ENCODE results near the gene IFFO2. TPM values are rescaled to one million over a fixed set of nuclear protein-coding genes. Genes with fewer than 3 reads are reported as not detected.

The IFFO2 gene
- total and polyA plus RNA-seq, 2 donors (not counting 3 experiments of a cell fraction or from before 2014, with no cell fraction given), result 31.1 to 31.3 TPM

- no peak for FAIRE-seq
- DNase-seq (ENCODE audit: low read depth, low spot score), result no peak
- Histone ChIP-seq H3K27ac (ENCODE audit: insufficient read depth, low read depth, low read length) (no peak overlapping the region), H3K4me1 (ENCODE audit: control insufficient read depth, extremely low read depth, insufficient read depth, low read length) (peaks cover 17% of the 10 kb centered on the region), H3K79me2 (ENCODE audit: control insufficient read depth, insufficient read depth, low read length) (no peaks in the 10 kb centered on the region), H3K4me3 (replicated peaks in 1 of 3; ENCODE audit: insufficient read depth in 1 of 3, low read depth in 1 of 3, low read length in 3 of 3) (no peak overlapping the region), H3K9me1 (replicated peaks; ENCODE audit: control insufficient read depth, extremely low read depth, insufficient read depth, low read length) (no peaks in the 10 kb centered on the region), H2AFZ (ENCODE audit: low read depth, low read length) (no peak overlapping the region), H3K9me3 (replicated peaks; ENCODE audit: control insufficient read depth, insufficient read depth, low read length) (no peaks in the 10 kb centered on the region), H3K9ac (replicated peaks; ENCODE audit: extremely low read depth, insufficient read depth, low read length) (no peak overlapping the region), H3K36me3 (ENCODE audit: control insufficient read depth in 2 of 2, extremely low read depth in 1 of 2, insufficient read depth in 2 of 2, low read length in 2 of 2) (no peaks in the 10 kb centered on the region), H4K20me1 (replicated peaks; ENCODE audit: control insufficient read depth, extremely low read depth, insufficient read depth, low read length) (no peaks in the 10 kb centered on the region), H3K27me3 (ENCODE audit: control insufficient read depth in 2 of 2, insufficient read depth in 2 of 2, low read length in 2 of 2) (no peaks in the 10 kb centered on the region), H3K4me2 (ENCODE audit: insufficient read depth, low read length) (no peak overlapping the region)
- BruUV-seq (replicated peaks), result no TSS peak
- POLR2A ChIA-PET, result no interaction called here
- dilution Hi-C loops (cut with MboI; ENCODE audit: extremely low pct_ligation_motif_present, low sequenced_read_pairs) (no loop called here), intact Hi-C loops (cut with micrococcal nuclease) (no loop called here)
- CTCF ChIA-PET, result no interaction called here
- no peak for TF ChIP-seq JUN (IDR thresholded peaks at IDR 0.05; ENCODE audit: borderline replicate concordance, insufficient read depth, insufficient read length, low read depth)
- TF ChIP-seq EZH2 (IDR thresholded peaks at IDR 0.05; ENCODE audit: borderline replicate concordance, low read depth, low read length, severe bottlenecking), result no peak
- no peak for TF ChIP-seq GATA2 (IDR thresholded peaks at IDR 0.05; ENCODE audit: insufficient read depth, insufficient read length, low read depth, low read length)
- TF ChIP-seq POLR2AphosphoS5 (IDR thresholded peaks at IDR 0.05; ENCODE audit: insufficient read depth, low read depth, low read length), result no peak
- TF ChIP-seq, protein P1, sequence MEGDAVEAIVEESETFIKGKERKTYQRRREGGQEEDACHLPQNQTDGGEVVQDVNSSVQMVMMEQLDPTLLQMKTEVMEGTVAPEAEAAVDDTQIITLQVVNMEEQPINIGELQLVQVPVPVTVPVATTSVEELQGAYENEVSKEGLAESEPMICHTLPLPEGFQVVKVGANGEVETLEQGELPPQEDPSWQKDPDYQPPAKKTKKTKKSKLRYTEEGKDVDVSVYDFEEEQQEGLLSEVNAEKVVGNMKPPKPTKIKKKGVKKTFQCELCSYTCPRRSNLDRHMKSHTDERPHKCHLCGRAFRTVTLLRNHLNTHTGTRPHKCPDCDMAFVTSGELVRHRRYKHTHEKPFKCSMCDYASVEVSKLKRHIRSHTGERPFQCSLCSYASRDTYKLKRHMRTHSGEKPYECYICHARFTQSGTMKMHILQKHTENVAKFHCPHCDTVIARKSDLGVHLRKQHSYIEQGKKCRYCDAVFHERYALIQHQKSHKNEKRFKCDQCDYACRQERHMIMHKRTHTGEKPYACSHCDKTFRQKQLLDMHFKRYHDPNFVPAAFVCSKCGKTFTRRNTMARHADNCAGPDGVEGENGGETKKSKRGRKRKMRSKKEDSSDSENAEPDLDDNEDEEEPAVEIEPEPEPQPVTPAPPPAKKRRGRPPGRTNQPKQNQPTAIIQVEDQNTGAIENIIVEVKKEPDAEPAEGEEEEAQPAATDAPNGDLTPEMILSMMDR (IDR thresholded peaks at IDR 0.05; ENCODE audit: extremely low read depth in 1 of 2, insufficient read depth in 1 of 2, low read depth in 1 of 2, low read length in 2 of 2), result no peak
- TF ChIP-seq, protein P2, sequence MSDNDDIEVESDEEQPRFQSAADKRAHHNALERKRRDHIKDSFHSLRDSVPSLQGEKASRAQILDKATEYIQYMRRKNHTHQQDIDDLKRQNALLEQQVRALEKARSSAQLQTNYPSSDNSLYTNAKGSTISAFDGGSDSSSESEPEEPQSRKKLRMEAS (IDR thresholded peaks at IDR 0.05; ENCODE audit: insufficient read depth, insufficient read length), result no peak
- TF ChIP-seq MYC (IDR thresholded peaks at IDR 0.05; ENCODE audit: low read depth, low read length), result no peak
- no peak for TF ChIP-seq FOS (IDR thresholded peaks at IDR 0.05; ENCODE audit: borderline replicate concordance, insufficient read depth, low read length)
- TF ChIP-seq POLR2A (IDR thresholded peaks at IDR 0.05; ENCODE audit: low read depth, low read length), result no peak
These were observed 49.5 kb upstream of the IFFO2 start for GRCh38 chr1:19006000-19006399.
